Measurements from ENCODE around the gene ALDOC.

DNA sequence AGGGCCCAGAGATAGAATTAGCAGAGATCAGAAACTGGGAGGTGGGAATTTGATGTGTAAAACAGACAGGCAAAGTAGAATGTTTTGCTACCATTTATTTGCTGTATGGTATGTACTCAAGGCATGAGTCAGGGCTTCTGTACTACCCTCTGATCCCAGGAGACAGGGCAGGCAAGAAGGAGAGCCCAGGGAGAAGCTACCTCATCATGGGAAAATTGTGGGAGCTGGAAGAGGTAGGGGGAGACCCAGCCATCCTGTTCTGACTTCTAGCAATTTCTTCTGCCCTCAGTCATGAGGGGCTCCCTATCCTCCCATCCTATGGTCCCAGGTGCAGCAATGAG lies 3.7 kb downstream of the ALDOC start:
- TF ChIP-seq, protein P1, sequence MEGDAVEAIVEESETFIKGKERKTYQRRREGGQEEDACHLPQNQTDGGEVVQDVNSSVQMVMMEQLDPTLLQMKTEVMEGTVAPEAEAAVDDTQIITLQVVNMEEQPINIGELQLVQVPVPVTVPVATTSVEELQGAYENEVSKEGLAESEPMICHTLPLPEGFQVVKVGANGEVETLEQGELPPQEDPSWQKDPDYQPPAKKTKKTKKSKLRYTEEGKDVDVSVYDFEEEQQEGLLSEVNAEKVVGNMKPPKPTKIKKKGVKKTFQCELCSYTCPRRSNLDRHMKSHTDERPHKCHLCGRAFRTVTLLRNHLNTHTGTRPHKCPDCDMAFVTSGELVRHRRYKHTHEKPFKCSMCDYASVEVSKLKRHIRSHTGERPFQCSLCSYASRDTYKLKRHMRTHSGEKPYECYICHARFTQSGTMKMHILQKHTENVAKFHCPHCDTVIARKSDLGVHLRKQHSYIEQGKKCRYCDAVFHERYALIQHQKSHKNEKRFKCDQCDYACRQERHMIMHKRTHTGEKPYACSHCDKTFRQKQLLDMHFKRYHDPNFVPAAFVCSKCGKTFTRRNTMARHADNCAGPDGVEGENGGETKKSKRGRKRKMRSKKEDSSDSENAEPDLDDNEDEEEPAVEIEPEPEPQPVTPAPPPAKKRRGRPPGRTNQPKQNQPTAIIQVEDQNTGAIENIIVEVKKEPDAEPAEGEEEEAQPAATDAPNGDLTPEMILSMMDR (IDR thresholded peaks at IDR 0.05 in 4 of 5, conservative IDR thresholded peaks at IDR 0.05 in 1 of 5): no peak
- TF ChIP-seq POLR2A (IDR thresholded peaks at IDR 0.05): no peak
